Endothelial cell of hepatic sinusoid (primary cell): ENCODE data around the gene FAM110A.

Experiments
- in situ Hi-C: cut with HindIII; loops from 2 replicates; pipeline ENCODE4 v1.10.0; 2017; ENCODE audit warnings: low sequenced_read_pairs

The FAM110A gene

DNA sequence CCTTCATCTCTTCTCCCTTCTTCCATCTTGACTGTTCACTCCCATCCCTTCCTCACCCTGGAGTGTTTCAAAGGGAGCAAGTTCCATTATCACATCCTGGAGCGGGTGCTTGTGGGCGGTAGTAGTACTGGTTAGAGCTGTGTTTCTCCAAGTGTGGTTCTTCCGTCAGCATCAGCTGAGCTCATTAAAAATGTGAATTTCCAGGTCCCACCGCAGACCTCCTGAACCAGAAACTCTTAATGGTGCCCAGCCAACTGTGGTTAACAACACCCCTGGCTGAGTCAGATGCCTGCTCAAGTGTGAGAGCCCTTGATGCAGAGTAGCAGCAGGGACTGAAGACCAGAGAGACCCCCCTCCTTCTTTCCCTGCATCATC is 58.2 kb downstream of the FAM110A start:
- in situ Hi-C loops = loop anchor here (5.0 kb wide), 1 partner anchor 49 kb away; no protein-coding TSS in a partner anchor

- in situ Hi-C loops = loop anchor here (5.0 kb wide), 1 partner anchor 50 kb away; no protein-coding TSS in a partner anchor
These were observed 58.9 kb downstream of the FAM110A start for GRCh38 chr20:892371-892770.
